Measurements from ENCODE around the gene POLR3C.
"Not testable (repeated sequence)": the region's sequence is repeated elsewhere in the genome, so short reads cannot be mapped to it uniquely, and the experiment has no call there.

POLR3C gene

GRCh38 chr1:145822779-145823331, 1.1 kb upstream of the POLR3C start:
- H3K4me3 ChIP-seq (ENCODE audit: low read length in 2 of 2); H3K27ac ChIP-seq (ENCODE audit: low read depth in 2 of 2, low read length in 2 of 2); H3K9me3 ChIP-seq (ENCODE audit: control insufficient read depth in 2 of 2, low read length in 2 of 2); H3K27me3 ChIP-seq (ENCODE audit: control insufficient read depth in 2 of 2, insufficient read depth in 2 of 2, low read length in 2 of 2); H3K9ac ChIP-seq (ENCODE audit: low read depth in 1 of 2, low read length in 2 of 2); H3K4me1 ChIP-seq (ENCODE audit: control insufficient read depth in 2 of 2, insufficient read depth in 2 of 2, low read length in 2 of 2): not testable (repeated sequence)
- H3K36me3 ChIP-seq (ENCODE audit: control insufficient read depth in 2 of 2, insufficient read depth in 2 of 2, low read length in 2 of 2): peaks cover 14 to 16% of the 10 kb centered on the region in 2 donors

DNA sequence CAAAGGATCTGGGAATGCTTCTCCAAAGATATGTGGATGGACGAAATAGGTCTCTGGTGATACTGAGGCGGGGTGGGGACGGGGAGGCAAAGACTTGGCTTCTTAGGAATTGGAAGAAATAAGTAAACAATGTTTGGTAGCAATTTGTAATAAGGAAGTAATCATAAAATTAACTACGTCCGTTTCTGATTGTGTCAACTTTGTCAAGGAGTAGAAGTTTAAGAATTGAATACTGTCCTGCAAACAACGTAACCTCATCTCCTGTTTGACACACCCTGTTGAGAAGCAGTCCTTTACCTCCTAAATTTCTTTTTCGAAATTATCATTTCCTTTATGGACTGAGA, 471 bp downstream of the POLR3C start:
- peaks cover 31 to 32% of the 10 kb centered on the region in 2 donors for H3K36me3 ChIP-seq (ENCODE audit: control insufficient read depth in 2 of 2, insufficient read depth in 2 of 2, low read length in 2 of 2)

GRCh38 chr1:145826030-145826429, 2.0 kb downstream of the POLR3C start:
- peaks cover 45 to 47% of the 10 kb centered on the region in 2 donors for H3K36me3 ChIP-seq (ENCODE audit: control insufficient read depth in 2 of 2, insufficient read depth in 2 of 2, low read length in 2 of 2)

More for the DNA sequence above, 471 bp downstream of the POLR3C start:
- Histone ChIP-seq H3K4me1 (ENCODE audit: control insufficient read depth in 2 of 2, insufficient read depth in 2 of 2, low read length in 2 of 2) (no peaks in the 10 kb centered on the region), H3K9me3 (ENCODE audit: control insufficient read depth in 2 of 2, low read length in 2 of 2) (no peaks in the 10 kb centered on the region), H3K27ac (ENCODE audit: low read depth in 2 of 2, low read length in 2 of 2) (peak overlapping the region; percentile 72 to 89), H3K27me3 (ENCODE audit: control insufficient read depth in 2 of 2, insufficient read depth in 2 of 2, low read length in 2 of 2) (no peaks in the 10 kb centered on the region), H3K4me3 (ENCODE audit: low read length in 2 of 2) (peak overlapping the region; percentile 80 to 91), H3K9ac (ENCODE audit: low read depth in 1 of 2, low read length in 2 of 2) (peak overlapping the region; percentile 66 to 79)

GRCh38 chr1:145827966-145828365, 4.0 kb downstream of the POLR3C start:
- Histone ChIP-seq H3K36me3 (ENCODE audit: control insufficient read depth in 2 of 2, insufficient read depth in 2 of 2, low read length in 2 of 2) (peaks cover 56 to 61% of the 10 kb centered on the region in 2 donors), H3K9me3 (ENCODE audit: control insufficient read depth in 2 of 2, low read length in 2 of 2) (no peaks in the 10 kb centered on the region), H3K4me3 (ENCODE audit: low read length in 2 of 2) (no peak overlapping the region), H3K9ac (ENCODE audit: low read depth in 1 of 2, low read length in 2 of 2) (no peak overlapping the region), H3K27me3 (ENCODE audit: control insufficient read depth in 2 of 2, insufficient read depth in 2 of 2, low read length in 2 of 2) (no peaks in the 10 kb centered on the region), H3K4me1 (ENCODE audit: control insufficient read depth in 2 of 2, insufficient read depth in 2 of 2, low read length in 2 of 2) (no peaks in the 10 kb centered on the region), H3K27ac (ENCODE audit: low read depth in 2 of 2, low read length in 2 of 2) (no peak overlapping the region)

More at GRCh38 chr1:145826030-145826429, 2.0 kb downstream of the POLR3C start:
- H3K27me3 ChIP-seq (ENCODE audit: control insufficient read depth in 2 of 2, insufficient read depth in 2 of 2, low read length in 2 of 2): no peaks in the 10 kb centered on the region
- no peak overlapping the region for H3K9ac ChIP-seq (ENCODE audit: low read depth in 1 of 2, low read length in 2 of 2)
- H3K4me1 ChIP-seq (ENCODE audit: control insufficient read depth in 2 of 2, insufficient read depth in 2 of 2, low read length in 2 of 2): no peaks in the 10 kb centered on the region
- no peak overlapping the region for H3K27ac ChIP-seq (ENCODE audit: low read depth in 2 of 2, low read length in 2 of 2)
- H3K4me3 ChIP-seq (ENCODE audit: low read length in 2 of 2): no peak overlapping the region
- no peaks in the 10 kb centered on the region for H3K9me3 ChIP-seq (ENCODE audit: control insufficient read depth in 2 of 2, low read length in 2 of 2)

- no peak overlapping the region for H3K27ac ChIP-seq (ENCODE audit: low read depth in 2 of 2, low read length in 2 of 2)
- peaks cover 62 to 66% of the 10 kb centered on the region in 2 donors for H3K36me3 ChIP-seq (ENCODE audit: control insufficient read depth in 2 of 2, insufficient read depth in 2 of 2, low read length in 2 of 2)
- no peak overlapping the region for H3K9ac ChIP-seq (ENCODE audit: low read depth in 1 of 2, low read length in 2 of 2)
- H3K27me3 ChIP-seq (ENCODE audit: control insufficient read depth in 2 of 2, insufficient read depth in 2 of 2, low read length in 2 of 2): no peaks in the 10 kb centered on the region
- H3K4me1 ChIP-seq (ENCODE audit: control insufficient read depth in 2 of 2, insufficient read depth in 2 of 2, low read length in 2 of 2): no peaks in the 10 kb centered on the region
- H3K9me3 ChIP-seq (ENCODE audit: control insufficient read depth in 2 of 2, low read length in 2 of 2): no peaks in the 10 kb centered on the region
- no peak overlapping the region for H3K4me3 ChIP-seq (ENCODE audit: low read length in 2 of 2)
These were observed 4.5 kb downstream of the POLR3C start for GRCh38 chr1:145828367-145829026.

GRCh38 chr1:145830810-145831209, 6.8 kb downstream of the POLR3C start:
- not testable (repeated sequence) for H3K27me3 ChIP-seq (ENCODE audit: control insufficient read depth in 2 of 2, insufficient read depth in 2 of 2, low read length in 2 of 2); H3K4me3 ChIP-seq (ENCODE audit: low read length in 2 of 2); H3K4me1 ChIP-seq (ENCODE audit: control insufficient read depth in 2 of 2, insufficient read depth in 2 of 2, low read length in 2 of 2); H3K9ac ChIP-seq (ENCODE audit: low read depth in 1 of 2, low read length in 2 of 2); H3K27ac ChIP-seq (ENCODE audit: low read depth in 2 of 2, low read length in 2 of 2); H3K9me3 ChIP-seq (ENCODE audit: control insufficient read depth in 2 of 2, low read length in 2 of 2)
- peaks cover 70 to 82% of the 10 kb centered on the region in 2 donors for H3K36me3 ChIP-seq (ENCODE audit: control insufficient read depth in 2 of 2, insufficient read depth in 2 of 2, low read length in 2 of 2)

DNA sequence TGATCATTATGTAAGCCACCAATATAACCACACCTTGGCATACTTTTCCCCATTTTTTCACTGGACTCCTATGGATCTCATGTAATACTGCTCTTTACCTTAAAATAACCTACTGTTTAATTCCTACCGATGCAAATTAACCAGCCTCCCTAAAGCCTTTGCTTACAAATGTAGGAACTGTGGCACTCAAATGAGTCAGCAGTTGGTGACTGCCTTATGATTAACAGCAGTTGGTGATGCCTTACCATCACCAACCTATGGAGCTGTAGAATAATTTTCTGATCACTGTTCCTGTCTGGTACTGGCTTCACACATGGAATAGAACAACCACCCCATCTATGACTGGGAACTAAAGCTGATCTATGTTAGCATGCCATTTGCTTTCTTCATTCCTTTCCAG, 13.7 kb downstream of the POLR3C start:
- no peak overlapping the region for H3K4me3 ChIP-seq (ENCODE audit: low read length in 2 of 2)
- H3K4me1 ChIP-seq (ENCODE audit: control insufficient read depth in 2 of 2, insufficient read depth in 2 of 2, low read length in 2 of 2): no peaks in the 10 kb centered on the region
- H3K9ac ChIP-seq (ENCODE audit: low read depth in 1 of 2, low read length in 2 of 2): no peak overlapping the region
- H3K9me3 ChIP-seq (ENCODE audit: control insufficient read depth in 2 of 2, low read length in 2 of 2): no peaks in the 10 kb centered on the region
- no peaks in the 10 kb centered on the region for H3K27me3 ChIP-seq (ENCODE audit: control insufficient read depth in 2 of 2, insufficient read depth in 2 of 2, low read length in 2 of 2)
- no peak overlapping the region for H3K27ac ChIP-seq (ENCODE audit: low read depth in 2 of 2, low read length in 2 of 2)
- peaks cover 60 to 89% of the 10 kb centered on the region in 2 donors for H3K36me3 ChIP-seq (ENCODE audit: control insufficient read depth in 2 of 2, insufficient read depth in 2 of 2, low read length in 2 of 2)

DNA sequence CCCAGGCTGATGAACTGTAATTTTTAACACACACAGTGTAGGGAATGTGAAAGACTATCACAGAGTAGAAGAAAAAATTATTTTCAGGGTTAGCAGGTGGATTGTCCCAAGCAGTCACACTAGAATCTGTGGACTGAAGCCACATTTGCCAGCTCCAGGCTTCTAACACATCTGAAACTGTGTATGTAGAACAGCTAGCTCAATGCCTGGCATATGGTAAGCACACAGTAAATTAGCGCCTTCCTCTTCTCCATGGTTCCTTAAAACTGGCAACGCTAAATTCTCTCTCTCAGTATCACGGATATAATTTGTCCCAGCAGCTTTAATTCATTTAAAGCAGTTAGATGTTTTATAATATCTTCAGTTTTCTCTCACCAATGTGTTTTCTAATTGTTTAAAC, 19.0 kb downstream of the POLR3C start:
- Histone ChIP-seq H3K27ac (ENCODE audit: low read depth in 2 of 2, low read length in 2 of 2) (no peak overlapping the region), H3K9ac (ENCODE audit: low read depth in 1 of 2, low read length in 2 of 2) (no peak overlapping the region), H3K27me3 (ENCODE audit: control insufficient read depth in 2 of 2, insufficient read depth in 2 of 2, low read length in 2 of 2) (no peaks in the 10 kb centered on the region), H3K36me3 (ENCODE audit: control insufficient read depth in 2 of 2, insufficient read depth in 2 of 2, low read length in 2 of 2) (peaks cover 32 to 45% of the 10 kb centered on the region in 2 donors), H3K9me3 (ENCODE audit: control insufficient read depth in 2 of 2, low read length in 2 of 2) (no peaks in the 10 kb centered on the region), H3K4me1 (ENCODE audit: control insufficient read depth in 2 of 2, insufficient read depth in 2 of 2, low read length in 2 of 2) (peaks cover 5 to 13% of the 10 kb centered on the region in 2 donors), H3K4me3 (ENCODE audit: low read length in 2 of 2) (no peak overlapping the region)

GRCh38 chr1:145845144-145845513, 21.1 kb downstream of the POLR3C start:
- no peaks in the 10 kb centered on the region for H3K9me3 ChIP-seq (ENCODE audit: control insufficient read depth in 2 of 2, low read length in 2 of 2)
- H3K27me3 ChIP-seq (ENCODE audit: control insufficient read depth in 2 of 2, insufficient read depth in 2 of 2, low read length in 2 of 2): no peaks in the 10 kb centered on the region
- peak overlapping the region; percentile 81 to 82 for H3K9ac ChIP-seq (ENCODE audit: low read depth in 1 of 2, low read length in 2 of 2)
- peak overlapping the region; percentile 71 to 73 for H3K4me3 ChIP-seq (ENCODE audit: low read length in 2 of 2)
- H3K27ac ChIP-seq (ENCODE audit: low read depth in 2 of 2, low read length in 2 of 2): peak overlapping the region in 1 of 2 donors; percentile 74
- H3K4me1 ChIP-seq (ENCODE audit: control insufficient read depth in 2 of 2, insufficient read depth in 2 of 2, low read length in 2 of 2): peaks cover 5 to 13% of the 10 kb centered on the region in 2 donors
- H3K36me3 ChIP-seq (ENCODE audit: control insufficient read depth in 2 of 2, insufficient read depth in 2 of 2, low read length in 2 of 2): peaks cover 23 to 40% of the 10 kb centered on the region in 2 donors

DNA sequence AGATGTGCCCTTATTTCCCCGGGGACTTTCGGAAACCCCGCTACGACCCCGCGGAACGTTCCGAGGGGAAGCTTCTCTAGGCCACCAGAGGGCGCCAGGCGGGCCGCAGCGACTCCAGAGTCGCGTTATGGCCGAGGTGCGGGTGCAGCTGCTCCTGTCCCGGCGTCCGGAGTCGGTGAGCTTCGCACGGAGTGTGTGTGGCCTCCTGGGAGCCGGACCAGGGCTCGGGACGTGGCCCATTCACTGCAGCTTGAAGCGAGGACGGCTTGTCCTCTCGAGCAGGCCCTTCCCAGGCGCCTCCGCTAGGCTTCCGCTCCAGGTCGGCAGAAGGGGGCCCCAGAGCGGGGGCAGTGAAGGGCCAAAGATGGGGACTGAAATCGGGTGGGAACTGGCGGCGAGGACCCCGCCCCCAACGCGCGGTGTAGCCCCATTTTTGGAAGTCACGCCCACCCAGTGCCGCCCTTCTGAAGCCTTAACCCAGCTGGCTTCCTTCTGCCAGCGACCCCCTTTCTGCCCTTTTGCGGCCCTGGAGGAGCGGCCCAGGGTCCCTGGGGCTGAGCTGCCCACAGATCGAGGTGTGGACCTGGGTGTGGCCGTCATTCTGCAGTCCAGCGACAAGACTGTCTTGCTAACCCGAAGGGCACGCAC, 21.6 kb downstream of the POLR3C start, which contains the start of gene NUDT17:
TSS of gene NUDT17 (plus strand) at position 117 of the 648 bp plus-strand sequence. CDS start at position 128, 11 bp downstream.
- Histone ChIP-seq H3K4me1 (ENCODE audit: control insufficient read depth in 2 of 2, insufficient read depth in 2 of 2, low read length in 2 of 2) (peaks cover 5 to 13% of the 10 kb centered on the region in 2 donors), H3K27ac (ENCODE audit: low read depth in 2 of 2, low read length in 2 of 2) (peak within 1 kb of the TSS; percentile 30 to 74), H3K27me3 (ENCODE audit: control insufficient read depth in 2 of 2, insufficient read depth in 2 of 2, low read length in 2 of 2) (no peaks in the 10 kb centered on the region), H3K9ac (ENCODE audit: low read depth in 1 of 2, low read length in 2 of 2) (peak within 1 kb of the TSS; percentile 81 to 82), H3K9me3 (ENCODE audit: control insufficient read depth in 2 of 2, low read length in 2 of 2) (no peaks in the 10 kb centered on the region), H3K4me3 (ENCODE audit: low read length in 2 of 2) (peak within 1 kb of the TSS; percentile 71 to 73), H3K36me3 (ENCODE audit: control insufficient read depth in 2 of 2, insufficient read depth in 2 of 2, low read length in 2 of 2) (peaks cover 27 to 41% of the 10 kb centered on the region in 2 donors)

Data from mucosa of rectum (tissue), 2 donors.